GM10266 (cell line): ENCODE data around the gene GRM8.
"Not testable (repeated sequence)": the region's sequence is repeated elsewhere in the genome, so short reads cannot be mapped to it uniquely, and the experiment has no call there.

Source experiments
- DNase-seq: peaks from one replicate; pipeline ENCODE4 v3.0.0; 2012; ENCODE audit errors: extremely low spot score
- CTCF ChIP-seq: IDR thresholded peaks from 2 replicates; pipeline ENCODE4 v1.5.1; 2012; ENCODE audit warnings: mild to moderate bottlenecking, low read depth; ENCODE audit not compliant: control insufficient read depth, insufficient read depth; ENCODE audit errors: missing control alignments

GRM8 gene

GRCh38 chr7:126839624-126840023, 413.1 kb downstream of the GRM8 start:
- no peak for TF ChIP-seq CTCF
- no peak for DNase-seq

GRCh38 chr7:126838194-126838593, 414.5 kb downstream of the GRM8 start:
- no peak for DNase-seq
- no peak for TF ChIP-seq CTCF

GRCh38 chr7:126831241-126831640, 421.5 kb downstream of the GRM8 start:
- not testable (repeated sequence) for DNase-seq

GRCh38 chr7:126820925-126821324, 431.8 kb downstream of the GRM8 start:
- DNase-seq, result no peak
- no peak for TF ChIP-seq CTCF

GRCh38 chr7:126819197-126819484, 433.6 kb downstream of the GRM8 start:
- no peak for DNase-seq
- TF ChIP-seq CTCF, result no peak

GRCh38 chr7:126818393-126819196, 434.1 kb downstream of the GRM8 start:
- no peak for DNase-seq

GRCh38 chr7:126809188-126809587, 443.6 kb downstream of the GRM8 start:
- no peak for DNase-seq
- TF ChIP-seq CTCF, result no peak

More at GRCh38 chr7:126818393-126819196, 434.1 kb downstream of the GRM8 start:
- no peak for TF ChIP-seq CTCF

- TF ChIP-seq CTCF, result no peak
- DNase-seq, result no peak
Observed at GRCh38 chr7:126806614-126807013, 446.1 kb downstream of the GRM8 start.
